ENCODE results near the gene INPP5A.
"Not testable (repeated sequence)": the region's sequence is repeated elsewhere in the genome, so short reads cannot be mapped to it uniquely, and the experiment has no call there.

INPP5A gene

GRCh38 chr10:132489704-132490534 lies 47.7 kb upstream of the INPP5A start:
- Histone ChIP-seq H4K20me1 (ENCODE audit: control insufficient read depth, insufficient read depth, low read depth, low read length) (no peaks in the 10 kb centered on the region), H3K27me3 (ENCODE audit: control insufficient read depth, low read length) (no peaks in the 10 kb centered on the region), H3K9me2 (replicated peaks; ENCODE audit: control insufficient read depth, low read length) (no peaks in the 10 kb centered on the region), H3K4me1 (ENCODE audit: control insufficient read depth, low read length) (no peaks in the 10 kb centered on the region), H3K4me3 (ENCODE audit: low read length) (no peak overlapping the region), H3K9me3 (ENCODE audit: control insufficient read depth, insufficient read depth, low read length) (peaks cover 20% of the 10 kb centered on the region; the same call in 1 of the 2 replicates), H3K36me3 (ENCODE audit: control insufficient read depth, low read length) (no peaks in the 10 kb centered on the region), H3K27ac (ENCODE audit: low read depth, low read length) (no peak overlapping the region), H3K79me2 (ENCODE audit: control insufficient read depth, low read length) (no peaks in the 10 kb centered on the region), H3F3A (ENCODE audit: control insufficient read depth, insufficient read depth) (peaks cover 7% of the 10 kb centered on the region; the same call in 1 of the 2 replicates), H3K4me2 (ENCODE audit: low read length) (no peak overlapping the region)
- TF ChIP-seq EZH2phosphoT487 (IDR thresholded peaks at IDR 0.05; ENCODE audit: borderline replicate concordance, low read length) (no peak), CTCF (IDR thresholded peaks at IDR 0.05; ENCODE audit: low read depth, low read length, poor library complexity, severe bottlenecking) (no peak)

- not testable (repeated sequence) for H3K27me3 ChIP-seq (ENCODE audit: control insufficient read depth, low read length); H3K4me3 ChIP-seq (ENCODE audit: low read length); H3K4me1 ChIP-seq (ENCODE audit: control insufficient read depth, low read length); H3K9me2 ChIP-seq (replicated peaks; ENCODE audit: control insufficient read depth, low read length); H4K20me1 ChIP-seq (ENCODE audit: control insufficient read depth, insufficient read depth, low read depth, low read length); H3K4me2 ChIP-seq (ENCODE audit: low read length); H3K79me2 ChIP-seq (ENCODE audit: control insufficient read depth, low read length); H3K27ac ChIP-seq (ENCODE audit: low read depth, low read length); H3F3A ChIP-seq (ENCODE audit: control insufficient read depth, insufficient read depth); H3K36me3 ChIP-seq (ENCODE audit: control insufficient read depth, low read length)
- H3K9me3 ChIP-seq (ENCODE audit: control insufficient read depth, insufficient read depth, low read length) = peaks cover 20% of the 10 kb centered on the region; the same call in 1 of the 2 replicates
These were observed 46.1 kb upstream of the INPP5A start for GRCh38 chr10:132491534-132491933.

GRCh38 chr10:132492323-132493025 lies 45.1 kb upstream of the INPP5A start:
- no peak overlapping the region for H3K27ac ChIP-seq (ENCODE audit: low read depth, low read length)
- H3K36me3 ChIP-seq (ENCODE audit: control insufficient read depth, low read length) = no peaks in the 10 kb centered on the region
- no peaks in the 10 kb centered on the region for H3K9me2 ChIP-seq (replicated peaks; ENCODE audit: control insufficient read depth, low read length)
- H3K27me3 ChIP-seq (ENCODE audit: control insufficient read depth, low read length) = no peaks in the 10 kb centered on the region
- H3K4me2 ChIP-seq (ENCODE audit: low read length) = no peak overlapping the region
- no peak overlapping the region for H3K4me3 ChIP-seq (ENCODE audit: low read length)
- peaks cover 7% of the 10 kb centered on the region; the same call in 1 of the 2 replicates for H3F3A ChIP-seq (ENCODE audit: control insufficient read depth, insufficient read depth)
- TF ChIP-seq CTCF (IDR thresholded peaks at IDR 0.05; ENCODE audit: low read depth, low read length, poor library complexity, severe bottlenecking) (no peak), EZH2phosphoT487 (IDR thresholded peaks at IDR 0.05; ENCODE audit: borderline replicate concordance, low read length) (no peak)
- no peaks in the 10 kb centered on the region for H4K20me1 ChIP-seq (ENCODE audit: control insufficient read depth, insufficient read depth, low read depth, low read length)
- no peaks in the 10 kb centered on the region for H3K79me2 ChIP-seq (ENCODE audit: control insufficient read depth, low read length)
- no peaks in the 10 kb centered on the region for H3K4me1 ChIP-seq (ENCODE audit: control insufficient read depth, low read length)
- H3K9me3 ChIP-seq (ENCODE audit: control insufficient read depth, insufficient read depth, low read length) = peaks cover 20% of the 10 kb centered on the region; the same call in 1 of the 2 replicates

Measured in DOHH2 (cell line).